ENCODE measurements around the gene RABAC1. TPM values are rescaled to one million over a fixed set of nuclear protein-coding genes. Genes with fewer than 3 reads are reported as not detected.

The RABAC1 gene
- total and polyA plus RNA-seq, 9 of the 15 experiments (the other 6 are each of a cell fraction or from before 2014, with no cell fraction given), result 2.4 to 28.1 (median 9.3) TPM

DNA sequence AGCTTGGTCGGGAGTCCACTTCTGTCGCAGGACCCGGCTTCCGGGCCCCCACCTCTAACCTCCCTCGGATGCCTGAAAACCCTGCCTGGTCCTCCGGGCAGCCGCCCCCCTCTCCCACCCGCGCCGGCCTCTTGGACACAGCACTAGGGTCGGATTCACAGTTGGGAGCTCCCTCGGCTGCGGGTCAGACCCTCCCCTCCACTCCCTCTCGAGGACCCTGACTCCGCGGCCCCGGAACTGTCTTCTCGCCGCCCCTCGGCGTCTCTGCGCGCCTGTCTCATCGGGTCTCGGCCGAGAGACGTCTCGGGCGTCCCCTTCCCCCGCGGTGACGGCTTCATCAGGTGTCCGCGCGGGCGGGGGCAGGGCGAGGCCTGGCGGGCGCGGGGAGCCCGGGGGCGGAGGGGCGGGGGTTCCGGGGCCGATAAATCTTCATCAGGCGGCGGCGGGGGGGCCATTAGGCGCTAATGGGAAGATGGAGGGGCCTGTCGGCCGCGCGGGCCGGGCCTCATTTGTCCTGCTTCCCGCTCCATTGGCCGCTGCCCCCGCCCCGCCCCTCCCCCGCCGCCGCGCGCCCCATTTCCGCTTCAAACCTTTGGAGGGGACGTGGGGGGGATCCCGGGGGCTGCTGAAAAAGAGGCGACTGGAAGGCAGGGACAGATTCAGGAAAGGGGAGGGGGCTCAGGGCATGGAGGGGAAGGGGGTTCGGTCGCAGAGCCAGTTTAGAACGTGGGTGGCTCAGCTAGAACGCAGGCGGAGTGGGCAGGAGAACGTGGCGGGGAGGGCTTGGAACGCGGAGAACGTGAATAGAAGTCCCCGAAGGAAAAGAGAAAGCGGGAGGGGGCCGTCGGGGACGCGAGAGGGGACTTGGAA is 19.0 kb downstream of the RABAC1 start (continued):
- TF ChIP-seq ARID3A (IDR thresholded peaks at IDR 0.05; ENCODE audit: borderline replicate concordance, low read depth, low read length) (no peak), SIRT6 (IDR thresholded peaks at IDR 0.05; ENCODE audit: low read depth, low read length) (no peak), ZBTB7A (IDR thresholded peaks at IDR 0.05; ENCODE audit: borderline replicate concordance, control insufficient read depth, low read depth, low read length) (peak; percentile 62), ZNF785 (CRISPR knock-in tag; IDR thresholded peaks at IDR 0.05) (no peak), ZNF584 (CRISPR knock-in tag; IDR thresholded peaks at IDR 0.05; ENCODE audit: low read depth) (no peak), PHB2 (IDR thresholded peaks at IDR 0.05; ENCODE audit: low read depth) (no peak), MTA3 (IDR thresholded peaks at IDR 0.05; ENCODE audit: borderline replicate concordance) (no peak), BDP1 (IDR thresholded peaks at IDR 0.05; ENCODE audit: insufficient read depth, insufficient read length) (no peak), MAZ (CRISPR knock-in tag; conservative IDR thresholded peaks at IDR 0.05 in 1 of 2, IDR thresholded peaks at IDR 0.05 in 1 of 2) (peak in 1 of 2 experiments; percentile 52; a peak in 1 of 4 replicates), EHMT2 (IDR thresholded peaks at IDR 0.05) (no peak), NFYB (IDR thresholded peaks at IDR 0.05; ENCODE audit: extremely low read depth, insufficient read length) (no peak), ZNF449 (CRISPR knock-in tag; IDR thresholded peaks at IDR 0.05) (no peak), SRF (CRISPR knock-in tag; IDR thresholded peaks at IDR 0.05) (no peak), RB1 (IDR thresholded peaks at IDR 0.05; ENCODE audit: low read depth) (no peak), IRF2 (CRISPR knock-in tag; IDR thresholded peaks at IDR 0.05) (no peak), CTBP1 (IDR thresholded peaks at IDR 0.05; ENCODE audit: borderline replicate concordance) (no peak), RNF219 (CRISPR knock-in tag; IDR thresholded peaks at IDR 0.05) (no peak), DACH1 (IDR thresholded peaks at IDR 0.05; ENCODE audit: partially characterized antibody) (no peak), ZNF146 (CRISPR knock-in tag; IDR thresholded peaks at IDR 0.05; ENCODE audit: unreplicated experiment) (no peak), CBX8 (IDR thresholded peaks at IDR 0.05; ENCODE audit: borderline replicate concordance, extremely low read depth, low read depth, low read length, poor library complexity, severe bottlenecking) (no peak)
- TF ChIP-seq, protein P1, sequence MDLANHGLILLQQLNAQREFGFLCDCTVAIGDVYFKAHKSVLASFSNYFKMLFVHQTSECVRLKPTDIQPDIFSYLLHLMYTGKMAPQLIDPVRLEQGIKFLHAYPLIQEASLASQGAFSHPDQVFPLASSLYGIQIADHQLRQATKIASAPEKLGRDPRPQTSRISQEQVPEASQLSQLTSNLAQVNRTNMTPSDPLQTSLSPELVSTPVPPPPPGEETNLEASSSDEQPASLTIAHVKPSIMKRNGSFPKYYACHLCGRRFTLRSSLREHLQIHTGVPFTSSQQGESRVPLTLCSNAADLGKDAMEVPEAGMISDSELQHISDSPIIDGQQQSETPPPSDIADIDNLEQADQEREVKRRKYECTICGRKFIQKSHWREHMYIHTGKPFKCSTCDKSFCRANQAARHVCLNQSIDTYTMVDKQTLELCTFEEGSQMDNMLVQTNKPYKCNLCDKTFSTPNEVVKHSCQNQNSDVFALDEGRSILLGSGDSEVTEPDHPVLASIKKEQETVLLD (IDR thresholded peaks at IDR 0.05), result peak; percentile 34; the same call in 1 of the 2 replicates
